Fibroblast of pulmonary artery (primary cell): Measurements from ENCODE around the gene ZDHHC5.

ENCODE experiments used
- DNase-seq: peaks from one replicate; pipeline ENCODE4 v3.0.0-alpha.2; 2010; ENCODE audit warnings: low read depth
- H3K4me3 ChIP-seq: replicated peaks from 2 replicates; pipeline ENCODE4 v1.5.1; 2011; ENCODE audit warnings: low read depth, mild to moderate bottlenecking, control low read depth, low read length, moderate library complexity
- TF ChIP-seq, protein P1 (sequence below): IDR thresholded peaks from 2 replicates; pipeline ENCODE4 v1.5.1; 2011; ENCODE audit warnings: mild to moderate bottlenecking, control low read depth, low read length, inconsistent platforms; ENCODE audit errors: missing control alignments

The ZDHHC5 gene

DNA sequence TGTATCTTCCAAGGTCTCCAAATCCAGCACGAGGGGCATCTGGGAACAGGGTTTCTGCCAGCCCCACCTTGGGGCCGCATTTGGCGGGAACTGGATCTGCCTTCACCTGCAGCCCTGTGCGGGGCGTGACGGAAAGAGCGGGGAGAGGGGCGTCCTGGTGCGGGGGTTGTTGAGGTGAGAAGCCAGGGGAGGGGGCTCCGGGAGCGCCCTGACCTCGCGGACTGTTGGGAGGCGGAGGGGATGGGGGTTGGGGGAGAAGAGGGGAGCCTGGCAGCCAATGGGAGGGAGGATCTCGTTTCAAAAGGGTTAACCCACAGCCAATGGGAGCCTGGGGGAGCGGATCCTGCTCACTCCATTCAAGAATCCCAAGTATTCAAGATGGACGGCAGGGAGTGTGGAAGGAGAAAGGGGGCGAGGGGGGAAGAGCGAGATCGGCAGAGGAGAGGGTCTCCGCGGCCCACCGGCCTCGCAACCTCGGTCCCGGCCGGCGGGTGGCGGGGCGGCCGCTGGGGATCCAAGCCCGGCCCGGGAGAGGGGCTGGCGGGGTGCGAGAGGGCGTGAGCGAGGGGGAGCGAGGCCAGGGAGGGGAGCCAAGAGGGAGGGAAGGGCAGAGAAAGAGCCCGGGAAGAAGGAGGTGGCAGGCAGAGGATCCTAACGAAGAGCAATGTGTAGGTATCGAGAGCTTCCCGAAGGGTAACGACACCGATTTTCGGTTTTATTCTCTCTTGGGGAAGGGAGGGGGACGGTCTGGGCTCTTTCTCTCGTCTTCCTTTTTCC, 29.7 kb upstream of the ZDHHC5 start:
- H3K4me3 ChIP-seq, result peak overlapping the region; percentile 99
- peak; percentile 87 for DNase-seq
- TF ChIP-seq, protein P1, sequence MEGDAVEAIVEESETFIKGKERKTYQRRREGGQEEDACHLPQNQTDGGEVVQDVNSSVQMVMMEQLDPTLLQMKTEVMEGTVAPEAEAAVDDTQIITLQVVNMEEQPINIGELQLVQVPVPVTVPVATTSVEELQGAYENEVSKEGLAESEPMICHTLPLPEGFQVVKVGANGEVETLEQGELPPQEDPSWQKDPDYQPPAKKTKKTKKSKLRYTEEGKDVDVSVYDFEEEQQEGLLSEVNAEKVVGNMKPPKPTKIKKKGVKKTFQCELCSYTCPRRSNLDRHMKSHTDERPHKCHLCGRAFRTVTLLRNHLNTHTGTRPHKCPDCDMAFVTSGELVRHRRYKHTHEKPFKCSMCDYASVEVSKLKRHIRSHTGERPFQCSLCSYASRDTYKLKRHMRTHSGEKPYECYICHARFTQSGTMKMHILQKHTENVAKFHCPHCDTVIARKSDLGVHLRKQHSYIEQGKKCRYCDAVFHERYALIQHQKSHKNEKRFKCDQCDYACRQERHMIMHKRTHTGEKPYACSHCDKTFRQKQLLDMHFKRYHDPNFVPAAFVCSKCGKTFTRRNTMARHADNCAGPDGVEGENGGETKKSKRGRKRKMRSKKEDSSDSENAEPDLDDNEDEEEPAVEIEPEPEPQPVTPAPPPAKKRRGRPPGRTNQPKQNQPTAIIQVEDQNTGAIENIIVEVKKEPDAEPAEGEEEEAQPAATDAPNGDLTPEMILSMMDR, result no peak

DNA sequence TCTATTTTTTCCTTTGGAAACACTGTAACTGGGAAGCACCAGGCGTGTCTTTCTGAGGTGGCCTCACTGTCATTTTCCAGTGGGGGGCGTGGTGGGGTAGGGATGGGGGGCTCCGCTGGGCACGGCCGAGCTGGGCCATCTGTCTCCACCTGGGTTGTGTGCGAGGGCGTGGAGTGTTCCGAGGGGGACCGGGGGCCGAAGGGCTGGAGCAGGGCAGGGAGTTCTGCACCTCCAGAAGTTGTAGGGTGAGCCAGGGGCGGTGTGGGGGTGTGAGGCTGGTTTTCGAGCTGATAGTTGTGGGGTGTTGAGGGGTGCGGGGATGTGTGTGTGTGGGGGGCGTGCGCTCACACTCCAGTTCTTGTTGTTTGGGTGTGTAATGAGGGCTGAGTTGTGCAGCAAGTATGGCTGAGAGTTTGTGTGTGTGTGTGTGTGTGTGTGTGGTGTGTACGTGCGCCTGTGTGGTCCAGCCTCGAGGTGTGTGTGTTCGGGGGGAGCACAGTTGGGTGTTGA, 29.0 kb upstream of the ZDHHC5 start:
- peak overlapping the region; percentile 99 for H3K4me3 ChIP-seq
- TF ChIP-seq, protein P1, result no peak
- no peak for DNase-seq

DNA sequence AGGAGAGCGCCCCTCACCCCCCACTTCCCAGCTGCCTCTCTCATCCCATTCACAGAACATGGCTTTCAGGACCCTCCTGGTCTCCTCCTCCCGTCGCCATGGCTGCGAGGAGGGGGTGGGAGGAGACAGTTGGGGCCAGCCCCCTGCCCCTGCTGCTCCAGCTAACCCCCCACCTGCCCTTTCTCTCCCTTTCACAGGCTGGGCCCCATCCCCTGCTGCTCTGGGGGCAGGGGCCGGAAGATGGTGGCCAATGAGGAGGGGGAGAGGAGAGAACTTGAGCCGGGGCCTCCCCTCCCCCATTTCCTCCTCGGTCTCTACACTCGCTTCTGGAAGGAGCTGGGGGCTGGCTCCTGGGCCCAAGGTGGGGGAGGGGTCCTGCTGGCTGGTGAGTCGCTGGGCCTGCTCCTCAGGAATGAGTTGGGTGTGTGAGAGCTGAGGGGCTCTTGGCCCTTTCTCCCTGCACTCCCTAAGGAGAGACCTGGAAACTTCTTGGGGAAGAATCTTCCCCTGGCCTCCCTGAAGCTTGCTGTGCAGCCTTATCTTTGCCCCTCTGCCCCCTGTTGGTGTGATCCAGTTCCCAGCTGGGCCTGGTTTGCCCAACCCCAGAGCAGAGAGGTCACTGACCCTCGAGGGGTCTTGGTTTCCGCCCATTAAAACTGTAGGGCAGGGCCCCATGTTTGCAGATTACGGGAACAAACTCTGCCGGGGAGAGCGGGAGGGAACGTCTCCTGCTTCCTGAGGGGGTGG, 28.4 kb upstream of the ZDHHC5 start:
- DNase-seq, result peak; percentile 80
- H3K4me3 ChIP-seq, result peak overlapping the region; percentile 99
- TF ChIP-seq, protein P1, result no peak

DNA sequence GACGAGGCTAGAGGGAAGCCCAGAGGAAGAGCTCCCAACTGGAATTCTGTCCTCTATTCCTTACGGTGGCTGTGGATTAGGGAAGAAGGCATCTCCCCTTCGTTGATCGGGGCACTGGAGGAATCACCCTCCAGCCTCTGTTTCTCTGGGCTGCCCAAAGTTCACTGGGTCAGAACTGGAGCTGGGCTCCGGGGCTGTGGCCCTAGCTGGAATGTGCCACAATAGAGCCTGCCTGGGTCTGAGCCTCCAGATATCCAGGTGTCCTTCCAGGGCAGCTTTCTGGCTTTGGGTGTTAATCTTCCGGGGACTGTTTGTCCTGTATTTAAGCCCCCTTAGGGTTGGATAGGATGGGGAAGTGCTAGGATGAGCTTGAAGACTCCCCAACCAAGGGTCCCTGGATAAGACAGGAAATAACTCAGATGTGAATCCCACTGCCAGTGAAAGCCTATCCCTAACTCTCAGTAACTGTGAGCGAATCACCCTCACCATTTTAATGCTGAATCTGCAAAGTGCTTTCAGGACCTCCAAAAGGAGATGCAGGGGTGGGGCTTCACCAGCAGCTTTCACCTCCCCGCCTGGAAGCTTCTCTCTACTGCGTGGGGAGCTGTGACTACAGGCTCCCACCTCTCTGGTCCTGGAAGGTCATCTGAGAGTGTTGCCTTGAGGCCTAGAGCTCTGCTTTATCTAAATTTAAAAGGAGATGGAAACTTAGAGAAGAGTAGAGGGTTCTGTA, 27.7 kb upstream of the ZDHHC5 start:
- no peak for DNase-seq
- TF ChIP-seq, protein P1, result no peak
- peak overlapping the region; percentile 99 for H3K4me3 ChIP-seq

DNA sequence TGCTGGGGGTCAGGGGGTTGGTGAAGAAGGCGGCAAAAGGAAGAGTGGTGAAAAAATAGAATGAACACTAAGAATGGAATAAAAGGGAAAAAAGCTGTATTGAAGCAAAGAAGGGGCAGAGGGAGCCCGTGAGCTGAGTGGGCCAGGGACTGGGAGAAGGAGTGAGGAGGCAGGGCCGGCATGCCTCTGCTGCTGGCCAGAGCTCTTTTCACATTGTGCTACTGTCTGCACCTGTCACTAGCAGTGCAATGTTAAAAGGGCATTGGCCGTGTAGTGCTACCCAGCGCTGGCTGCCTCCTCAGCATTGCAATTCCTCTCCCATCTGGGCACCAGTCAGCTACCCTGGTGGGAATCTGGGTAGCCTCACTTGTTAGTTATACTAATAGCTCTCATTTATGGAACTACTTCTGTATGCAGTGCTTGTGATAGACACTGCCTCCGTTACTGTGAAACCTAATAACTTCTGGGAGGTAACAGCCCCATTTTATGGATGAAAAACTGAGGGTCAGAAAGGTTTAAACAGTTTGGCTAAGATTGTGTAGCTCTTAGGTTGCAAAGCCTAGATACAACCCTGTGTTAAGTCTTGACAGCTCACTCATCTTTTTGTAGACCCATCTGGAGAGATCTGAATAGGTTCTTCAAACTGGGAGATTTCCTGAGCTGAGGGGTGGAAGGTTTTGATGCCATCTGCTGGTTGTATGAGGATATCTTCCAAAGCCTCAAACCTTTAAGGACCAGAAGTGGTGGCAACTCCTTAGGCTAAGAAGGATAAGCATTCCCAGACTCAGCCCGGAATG, 26.7 kb upstream of the ZDHHC5 start:
- DNase-seq, result peak; percentile 82
- TF ChIP-seq, protein P1, result peak; percentile 70
- peak overlapping the region; percentile 99 for H3K4me3 ChIP-seq

DNA sequence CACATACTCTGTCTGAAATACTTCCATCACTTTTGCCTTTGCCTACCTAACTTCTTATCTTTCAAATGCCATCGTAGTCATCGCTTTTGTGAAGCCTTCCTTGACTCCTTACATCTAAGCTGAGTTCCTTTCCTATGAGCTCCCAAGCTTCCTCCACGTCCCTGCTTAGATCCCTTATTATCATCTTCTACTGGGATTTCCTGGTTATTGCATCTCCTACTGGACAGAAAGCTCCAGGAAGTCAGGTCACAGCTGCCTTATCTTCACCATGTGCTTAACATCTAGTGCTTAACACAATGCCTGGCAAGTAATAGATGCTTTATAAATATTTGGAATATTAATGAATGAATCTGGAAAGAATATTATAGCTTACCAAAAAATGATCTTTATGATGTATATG, 24.1 kb upstream of the ZDHHC5 start:
- H3K4me3 ChIP-seq, result no peak overlapping the region
- TF ChIP-seq, protein P1, result peak; percentile 33
- DNase-seq, result peak; percentile 57
